IMR-90 (cell line): ENCODE data around the gene SAP30BP. TPM values are rescaled to one million over a fixed set of nuclear protein-coding genes. Genes with fewer than 3 reads are reported as not detected.

Experiments
- ATAC-seq: fragments of 200-7000 bp; cut with Tn5 transposase; 2 replicates; pipeline ENCODE4 v1.9.1; 2020; ENCODE audit warnings: low read depth, mild to moderate bottlenecking, moderate library complexity
- BruUV-seq: library from RNA; stranded (reverse); fragments of 400-500 nt; replicated peaks from 2 replicates; lab custom pipeline; 2021; lab: Mats Ljungman, UMichigan
- CTCF ChIA-PET: fragments of 300-600 bp; formaldehyde crosslinking; extraction: SDS; loops from one replicate; lab custom pipeline; 2021; ENCODE audit warnings: antibody characterized with exemption; lab: Yijun Ruan, JAX
- POLR2A ChIA-PET: fragments of 300-600 bp; sonication (Branson Sonifier 250); formaldehyde crosslinking; loops from one replicate; lab custom pipeline; 2022; ENCODE audit warnings: antibody characterized with exemption; ENCODE audit not compliant: unreplicated experiment; lab: Charles Lee
- DNase-seq: peaks from one replicate; pipeline ENCODE4 v3.0.0; 2013
- H2AFZ ChIP-seq: replicated peaks from 2 replicates; pipeline ENCODE3; 2013; ENCODE audit warnings: low read length, mild to moderate bottlenecking; ENCODE audit not compliant: poor library complexity
- H2AK5ac ChIP-seq: 2 replicates; pipeline ENCODE4 v1.6.1; 2013; ENCODE audit warnings: low read depth, low read length, inconsistent platforms
- H2AK9ac ChIP-seq: replicated peaks from 2 replicates; pipeline ENCODE3; 2013; ENCODE audit warnings: mild to moderate bottlenecking, low read depth, low read length, moderate library complexity; ENCODE audit not compliant: poor library complexity
- H2BK120ac ChIP-seq: 2 replicates; pipeline ENCODE4 v1.6.1; 2013; ENCODE audit warnings: low read depth, low read length, inconsistent platforms
- H2BK15ac ChIP-seq: 3 replicates; pipeline ENCODE4 v1.6.1; 2013; ENCODE audit warnings: low read depth, low read length, inconsistent platforms
- H2BK20ac ChIP-seq: 2 replicates; pipeline ENCODE4 v1.6.1; 2013; ENCODE audit warnings: low read depth, mild to moderate bottlenecking, inconsistent platforms, low read length, moderate library complexity
- H2BK5ac ChIP-seq: 2 replicates; pipeline ENCODE4 v1.6.1; 2013; ENCODE audit warnings: mild to moderate bottlenecking, low read depth, low read length, inconsistent platforms; ENCODE audit not compliant: poor library complexity, severe bottlenecking
- H3K14ac ChIP-seq: replicated peaks from 2 replicates; pipeline ENCODE4 v1.6.1; 2013; ENCODE audit warnings: low read depth, low read length, inconsistent platforms
- H3K18ac ChIP-seq: 2 replicates; pipeline ENCODE4 v1.6.1; 2013; ENCODE audit warnings: low read depth, low read length, control low read depth
- H3K23ac ChIP-seq: 2 replicates; pipeline ENCODE4 v1.6.1; 2013; ENCODE audit warnings: low read depth, low read length, inconsistent platforms
- H3K27ac ChIP-seq: 2 replicates; pipeline ENCODE4 v1.5.1; 2013; ENCODE audit warnings: mild to moderate bottlenecking, control low read depth, low read length; ENCODE audit not compliant: insufficient read depth
- H3K27me3 ChIP-seq: 2 replicates; pipeline ENCODE4 v1.6.1; 2013; ENCODE audit warnings: low read length; ENCODE audit not compliant: control insufficient read depth, insufficient read depth
- H3K36me3 ChIP-seq: 2 replicates; pipeline ENCODE4 v1.6.1; 2013; ENCODE audit warnings: low read length, mixed read lengths; ENCODE audit not compliant: control insufficient read depth, insufficient read depth
- H3K4ac ChIP-seq: 2 replicates; pipeline ENCODE4 v1.6.1; 2013; ENCODE audit warnings: low read depth, low read length, inconsistent platforms
- H3K4me1 ChIP-seq: 2 replicates; pipeline ENCODE4 v1.6.1; 2013; ENCODE audit warnings: low read length, mixed read lengths; ENCODE audit not compliant: control insufficient read depth, insufficient read depth
- H3K4me2 ChIP-seq: 2 replicates; pipeline ENCODE4 v1.6.1; 2013; ENCODE audit warnings: low read depth, mild to moderate bottlenecking, control low read depth, low read length, moderate library complexity
- H3K4me3 ChIP-seq: 2 replicates; pipeline ENCODE4 v1.5.1; 2013; ENCODE audit warnings: low read depth, mild to moderate bottlenecking, control low read depth, low read length, moderate library complexity; ENCODE audit not compliant: insufficient read depth
- H3K56ac ChIP-seq: 2 replicates; pipeline ENCODE4 v1.6.1; 2013; ENCODE audit warnings: low read length, inconsistent platforms; ENCODE audit not compliant: insufficient read depth; ENCODE audit errors: extremely low read depth
- H3K79me1 ChIP-seq, 2 experiments: 2 replicates each; pipeline ENCODE4 v1.6.1; 2013; ENCODE audit warnings: low read length in 2 of 2, inconsistent platforms in 1 of 2, low read depth in 1 of 2
- H3K9ac ChIP-seq: 2 replicates; pipeline ENCODE4 v1.6.1; 2013; ENCODE audit warnings: low read depth, low read length, control low read depth
- H3K9me1 ChIP-seq: 2 replicates; pipeline ENCODE4 v1.6.1; 2013; ENCODE audit warnings: low read length, inconsistent platforms; ENCODE audit not compliant: insufficient read depth
- H3K9me3 ChIP-seq: 2 replicates; pipeline ENCODE4 v1.6.1; 2013; ENCODE audit warnings: low read length; ENCODE audit not compliant: control insufficient read depth, insufficient read depth
- H4K20me1 ChIP-seq: 2 replicates; pipeline ENCODE4 v1.6.1; 2013; ENCODE audit warnings: low read length, inconsistent platforms; ENCODE audit not compliant: insufficient read depth
- H4K5ac ChIP-seq: 2 replicates; pipeline ENCODE4 v1.6.1; 2013; ENCODE audit warnings: mild to moderate bottlenecking, low read depth, low read length, control low read depth
- H4K8ac ChIP-seq, 2 experiments: 2 replicates each; pipeline ENCODE4 v1.6.1; 2013; ENCODE audit warnings: low read depth in 2 of 2, low read length in 2 of 2, control low read depth in 1 of 2, inconsistent platforms in 1 of 2
- H4K91ac ChIP-seq: 2 replicates; pipeline ENCODE4 v1.6.1; 2013; ENCODE audit warnings: low read depth, low read length, inconsistent platforms; ENCODE audit not compliant: insufficient read depth
- BHLHE40 ChIP-seq: fragments of 150-350 bp; IDR thresholded peaks from 2 replicates; pipeline ENCODE4 v1.6.1; 2016; ENCODE audit warnings: mild to moderate bottlenecking, low read depth, low read length
- CHD1 ChIP-seq: IDR thresholded peaks from 2 replicates; pipeline ENCODE4 v1.6.1; 2012; ENCODE audit warnings: low read depth, low read length, improper control_type of control experiment
- CTCF ChIP-seq: conservative IDR thresholded peaks from 2 replicates; pipeline ENCODE4 v1.5.1; 2012; ENCODE audit warnings: mild to moderate bottlenecking, low read depth, low read length, improper control_type of control experiment
- MAFK ChIP-seq: IDR thresholded peaks from 2 replicates; pipeline ENCODE4 v1.6.1; 2012; ENCODE audit warnings: low read depth, low read length, improper control_type of control experiment
- MAZ ChIP-seq: IDR thresholded peaks from 2 replicates; pipeline ENCODE4 v1.6.1; 2012; ENCODE audit warnings: low read depth, mild to moderate bottlenecking, low read length, improper control_type of control experiment, moderate library complexity, borderline replicate concordance
- MXI1 ChIP-seq: IDR thresholded peaks from 2 replicates; pipeline ENCODE4 v1.6.1; 2012; ENCODE audit warnings: low read depth, mild to moderate bottlenecking, low read length, moderate library complexity, borderline replicate concordance
- NFE2L2 ChIP-seq: fragments of 150-350 bp; IDR thresholded peaks from 2 replicates; pipeline ENCODE4 v1.6.1; 2016; ENCODE audit warnings: low read depth, mild to moderate bottlenecking, low read length
- POLR2A ChIP-seq: IDR thresholded peaks from 2 replicates; pipeline ENCODE4 v1.6.1; 2012; ENCODE audit warnings: mild to moderate bottlenecking, low read depth, low read length
- RAD21 ChIP-seq: IDR thresholded peaks from 2 replicates; pipeline ENCODE4 v1.6.1; 2012; ENCODE audit warnings: low read length, improper control_type of control experiment
- RFX5 ChIP-seq: IDR thresholded peaks from 2 replicates; pipeline ENCODE4 v1.8.0; 2012; ENCODE audit warnings: low read depth, mild to moderate bottlenecking, low read length, moderate library complexity
- SMC3 ChIP-seq: fragments of 150-350 bp; IDR thresholded peaks from 2 replicates; pipeline ENCODE4 v1.6.1; 2016; ENCODE audit warnings: low read depth, mild to moderate bottlenecking, antibody characterized with exemption, low read length, moderate library complexity
- WGBS, 2 experiments: methylation state at CpG; one replicate each; pipeline versions ENCODE4 v1.1.5 to v1.1.7; 2013; ENCODE audit warnings: missing lambda C conversion rate in 2 of 2; ENCODE audit not compliant: insufficient read length in 1 of 2; ENCODE audit errors: extremely low coverage in 2 of 2; 5-methylcytosine and 5-hydroxymethylcytosine counted together
- dilution Hi-C: fragments of 300-500 bp; cut with HindIII; formaldehyde crosslinking; loops from one replicate; pipeline ENCODE4 v1.14.3; 2018; ENCODE audit warnings: low sequenced_read_pairs; ENCODE audit not compliant: unreplicated experiment
- in situ Hi-C: fragments of 300-500 bp; cut with MboI; formaldehyde crosslinking; loops from 3 replicates; pipeline ENCODE4 v1.14.3; 2019; ENCODE audit warnings: low sequenced_read_pairs, inconsistent platforms, mixed read lengths
- intact Hi-C: fragments of 100-400 bp; cut with micrococcal nuclease; formaldehyde crosslinking; loops from 2 replicates; pipeline ENCODE4 v1.10.0; 2022
- polyA plus RNA-seq, 3 experiments: library from polyadenylated mRNA; depleted of rRNA; stranded (reverse); fragments of >200 nt; gene quantifications; 2 replicates each; pipeline ENCODE4 v1.2.3, GENCODE V29; 2012; ENCODE audit warnings: low replicate concordance in 1 of 3
- total RNA-seq: library from RNA; depleted of rRNA; stranded (reverse); fragments of >200 nt; gene quantifications from 2 replicates; pipeline ENCODE4 v1.2.3, GENCODE V29; 2012
- TF ChIP-seq, protein P1 (sequence below): fragments of 150-350 bp; IDR thresholded peaks from 2 replicates; pipeline ENCODE4 v1.6.1; 2016; ENCODE audit warnings: low read depth, mild to moderate bottlenecking, low read length, moderate library complexity, borderline replicate concordance
- TF ChIP-seq, protein P2 (sequence below): fragments of 150-350 bp; IDR thresholded peaks from 2 replicates; pipeline ENCODE4 v1.6.1; 2017; ENCODE audit warnings: mild to moderate bottlenecking, antibody characterized with exemption, low read length, low read depth

Gene SAP30BP
- total and polyA plus RNA-seq, 2 of the 4 experiments (the other 2 are of a cell fraction), result 70.4 to 139 TPM

- Histone ChIP-seq H3K18ac (no peak within 1 kb of the TSS), H3K27ac (peak within 1 kb of the TSS; percentile 0; the same call in 1 of the 2 replicates), H4K91ac (peak within 1 kb of the TSS; percentile 30; the same call in 1 of the 2 replicates), H3K4me1 (peaks cover 15% of the 10 kb centered on the region), H2BK20ac (no peak within 1 kb of the TSS), H2BK5ac (peak within 1 kb of the TSS; percentile 2), H3K36me3 (peaks cover 10% of the 10 kb centered on the region; the same call in 1 of the 2 replicates), H3K9ac (no peak within 1 kb of the TSS), H3K14ac (no peak within 1 kb of the TSS; the same call in 1 of the 2 replicates), H3K9me3 (no peaks in the 10 kb centered on the region), H4K5ac (no peak within 1 kb of the TSS), H3K23ac (no peak within 1 kb of the TSS), H2AK9ac (peak within 1 kb of the TSS; percentile 22), H3K4me3 (no peak within 1 kb of the TSS), H3K79me1 (peaks cover 0 to 3% of the 10 kb centered on the region in 2 experiments; a peak in 1 of 4 replicates), H3K4ac (peak within 1 kb of the TSS; percentile 22; the same call in 1 of the 2 replicates), H2AFZ (peak within 1 kb of the TSS; percentile 88), H3K9me1 (no peaks in the 10 kb centered on the region), H2AK5ac (no peak within 1 kb of the TSS; the same call in 1 of the 2 replicates), H2BK15ac (no peak within 1 kb of the TSS), H3K27me3 (no peaks in the 10 kb centered on the region), H3K56ac (no peak within 1 kb of the TSS), H4K8ac (peak within 1 kb of the TSS in 1 of 2 experiments; percentile 52; a peak in 1 of 4 replicates), H2BK120ac (no peak within 1 kb of the TSS), H3K4me2 (peak within 1 kb of the TSS; percentile 40; the same call in 1 of the 2 replicates), H4K20me1 (peaks cover 9% of the 10 kb centered on the region)
- intact Hi-C loops (loop anchor here (1.0 to 5.0 kb wide), 3 partner anchors 114 to 207 kb away; partner anchors contain the start of genes CASKIN2 and TSEN54), dilution Hi-C loops (no loop called here), in situ Hi-C loops (loop anchor here (5.0 kb wide), 1 partner anchor 114 kb away; no protein-coding TSS in a partner anchor)
- DNase-seq, result peak; percentile 83
- no TSS peak for BruUV-seq
- peak; percentile 93 for ATAC-seq
- whole genome bisulfite sequencing, 2 experiments, result 16% methylated on average over 13 of the region's 19 CpGs; no CpG with 5 or more reads in 1 of the 2 experiments
- ChIA-PET POLR2A (interaction anchor here (0.5 to 0.8 kb wide), 2 partner anchors 24 to 115 kb away, joined by 3 to 5 read pairs; no protein-coding TSS in a partner anchor), CTCF (interaction anchor here (0.5 to 2.3 kb wide), 21 partner anchors 9 to 1001 kb away, joined by 3 to 53 read pairs (median 3); partner anchors contain the start of genes RECQL5 and TSEN54)
- TF ChIP-seq, protein P1, sequence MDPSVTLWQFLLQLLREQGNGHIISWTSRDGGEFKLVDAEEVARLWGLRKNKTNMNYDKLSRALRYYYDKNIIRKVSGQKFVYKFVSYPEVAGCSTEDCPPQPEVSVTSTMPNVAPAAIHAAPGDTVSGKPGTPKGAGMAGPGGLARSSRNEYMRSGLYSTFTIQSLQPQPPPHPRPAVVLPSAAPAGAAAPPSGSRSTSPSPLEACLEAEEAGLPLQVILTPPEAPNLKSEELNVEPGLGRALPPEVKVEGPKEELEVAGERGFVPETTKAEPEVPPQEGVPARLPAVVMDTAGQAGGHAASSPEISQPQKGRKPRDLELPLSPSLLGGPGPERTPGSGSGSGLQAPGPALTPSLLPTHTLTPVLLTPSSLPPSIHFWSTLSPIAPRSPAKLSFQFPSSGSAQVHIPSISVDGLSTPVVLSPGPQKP, result no peak
- TF ChIP-seq SMC3, result peak; percentile 90
- no peak for TF ChIP-seq BHLHE40
- TF ChIP-seq MAZ, result 0 out of 2 replicates have a peak, but pooled peaks have one; percentile 29
- TF ChIP-seq CHD1, result no peak
- TF ChIP-seq, protein P2, sequence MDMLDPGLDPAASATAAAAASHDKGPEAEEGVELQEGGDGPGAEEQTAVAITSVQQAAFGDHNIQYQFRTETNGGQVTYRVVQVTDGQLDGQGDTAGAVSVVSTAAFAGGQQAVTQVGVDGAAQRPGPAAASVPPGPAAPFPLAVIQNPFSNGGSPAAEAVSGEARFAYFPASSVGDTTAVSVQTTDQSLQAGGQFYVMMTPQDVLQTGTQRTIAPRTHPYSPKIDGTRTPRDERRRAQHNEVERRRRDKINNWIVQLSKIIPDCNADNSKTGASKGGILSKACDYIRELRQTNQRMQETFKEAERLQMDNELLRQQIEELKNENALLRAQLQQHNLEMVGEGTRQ, result peak; percentile 57; the same call in 1 of the 2 replicates
- peak; percentile 92 for TF ChIP-seq MXI1
- no peak for TF ChIP-seq NFE2L2
- TF ChIP-seq CTCF, result peak; percentile 94
- TF ChIP-seq MAFK, result no peak
- no peak for TF ChIP-seq POLR2A
- peak; percentile 69 for TF ChIP-seq RAD21
- no peak for TF ChIP-seq RFX5
Observed at GRCh38 chr17:75632863-75633485, 34.2 kb upstream of the SAP30BP start, which contains the start of gene SMIM5. Gene SMIM5, plus strand, starts transcription at chr17:75633434. Its CDS starts 6,768 bp downstream, at chr17:75640202.
